Measurements from ENCODE around the gene DPP7.
A peak's percentile ranks its signal among the peaks of the same experiment; 100 is the strongest.

DPP7 gene

DNA sequence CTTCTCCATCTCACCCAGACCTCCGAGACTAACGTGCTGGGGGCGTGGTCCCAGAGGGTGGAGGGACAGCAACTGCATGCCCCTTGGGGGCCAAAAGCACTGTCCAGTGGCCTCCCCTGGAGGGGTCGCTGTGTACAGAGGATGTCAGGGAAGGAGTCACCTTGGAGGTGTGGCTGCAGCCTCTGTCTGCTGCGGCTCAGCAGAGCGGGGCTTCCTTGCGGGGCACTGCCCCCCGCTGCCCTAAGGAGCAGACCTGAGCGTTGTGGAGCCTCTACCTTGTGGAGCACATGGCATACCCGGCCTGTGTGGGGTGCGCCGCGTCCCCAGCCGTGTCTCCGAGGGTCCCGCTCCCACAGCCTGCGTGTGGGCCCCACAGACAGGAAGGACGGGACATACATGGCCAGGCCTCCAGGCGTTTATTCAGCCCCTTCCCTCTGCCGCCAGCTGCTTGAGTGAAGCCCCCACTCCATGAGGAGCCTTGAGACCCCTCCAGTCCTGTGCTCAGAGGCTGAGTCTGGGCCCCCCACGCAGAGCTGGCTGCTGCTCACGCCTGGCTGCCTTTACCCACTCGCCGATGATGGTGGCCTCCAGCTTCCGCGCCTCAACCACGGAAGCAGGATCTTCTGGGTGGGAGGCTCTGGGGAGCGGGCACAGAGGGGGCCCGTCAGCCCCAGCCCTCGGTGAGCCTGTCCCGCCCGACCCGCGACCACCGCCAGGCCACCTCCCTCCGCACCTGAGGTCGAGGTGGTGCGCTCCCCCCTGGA, 4.2 kb downstream of the DPP7 start:
- DNase-seq = no peak

DNA sequence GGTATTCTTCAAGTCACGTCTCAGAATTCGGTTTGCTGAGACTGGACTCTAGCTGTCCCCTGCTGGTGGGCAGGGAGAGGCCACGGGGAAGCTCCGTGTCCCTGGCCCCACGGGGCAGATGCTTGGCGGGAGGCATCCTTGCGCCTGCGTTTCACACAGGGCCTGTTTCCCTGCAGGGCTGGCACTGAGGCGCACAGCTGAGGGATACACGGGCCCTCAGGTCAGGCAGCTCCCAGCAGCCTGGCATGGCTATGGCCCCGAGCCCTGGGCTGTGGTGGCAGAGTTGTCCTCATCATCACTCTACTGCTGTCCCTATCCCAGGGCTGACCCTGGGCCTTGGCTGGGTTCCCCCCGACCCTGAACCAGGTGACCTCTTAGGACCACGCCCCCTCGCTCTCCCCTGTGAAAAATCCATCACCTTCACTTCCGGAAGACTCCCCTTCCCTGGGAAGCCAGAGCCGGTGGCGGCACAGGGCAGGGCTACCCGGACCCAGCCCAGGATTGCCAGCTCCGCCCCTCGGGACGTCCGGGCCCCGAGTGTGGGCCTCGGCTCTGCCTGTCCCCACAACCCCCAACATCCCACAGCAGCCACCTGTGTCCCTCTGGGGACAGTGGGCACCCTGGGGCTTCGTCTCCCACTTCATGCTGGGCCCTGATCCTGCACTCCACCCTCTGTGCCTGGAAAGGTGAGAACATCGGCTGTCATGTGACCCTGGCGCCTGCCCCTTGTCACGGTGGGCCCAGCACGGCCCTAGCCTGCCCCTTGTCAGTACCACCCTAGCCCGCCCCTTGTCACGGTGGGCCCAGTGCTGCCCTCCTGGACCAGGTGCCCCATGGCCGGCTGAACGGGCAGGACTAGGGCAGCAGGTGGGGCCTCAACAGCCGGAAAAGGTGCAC, 5.0 kb downstream of the DPP7 start:
- no peak for DNase-seq

DNA sequence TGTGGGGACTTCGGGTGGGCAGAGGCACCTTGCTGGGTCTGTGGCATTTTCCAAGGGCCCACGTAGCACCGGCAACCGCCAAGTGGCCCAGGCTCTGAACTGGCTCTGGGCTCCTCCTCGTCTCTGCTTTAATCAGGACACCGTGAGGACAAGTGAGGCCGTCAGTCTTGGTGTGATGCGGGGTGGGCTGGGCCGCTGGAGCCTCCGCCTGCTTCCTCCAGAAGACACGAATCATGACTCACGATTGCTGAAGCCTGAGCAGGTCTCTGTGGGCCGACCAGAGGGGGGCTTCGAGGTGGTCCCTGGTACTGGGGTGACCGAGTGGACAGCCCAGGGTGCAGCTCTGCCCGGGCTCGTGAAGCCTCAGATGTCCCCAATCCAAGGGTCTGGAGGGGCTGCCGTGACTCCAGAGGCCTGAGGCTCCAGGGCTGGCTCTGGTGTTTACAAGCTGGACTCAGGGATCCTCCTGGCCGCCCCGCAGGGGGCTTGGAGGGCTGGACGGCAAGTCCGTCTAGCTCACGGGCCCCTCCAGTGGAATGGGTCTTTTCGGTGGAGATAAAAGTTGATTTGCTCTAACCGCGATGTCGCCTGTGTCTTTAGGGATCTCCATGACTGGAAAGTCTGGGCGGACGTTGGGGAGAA, 5.8 kb downstream of the DPP7 start:
- no peak for DNase-seq

DNA sequence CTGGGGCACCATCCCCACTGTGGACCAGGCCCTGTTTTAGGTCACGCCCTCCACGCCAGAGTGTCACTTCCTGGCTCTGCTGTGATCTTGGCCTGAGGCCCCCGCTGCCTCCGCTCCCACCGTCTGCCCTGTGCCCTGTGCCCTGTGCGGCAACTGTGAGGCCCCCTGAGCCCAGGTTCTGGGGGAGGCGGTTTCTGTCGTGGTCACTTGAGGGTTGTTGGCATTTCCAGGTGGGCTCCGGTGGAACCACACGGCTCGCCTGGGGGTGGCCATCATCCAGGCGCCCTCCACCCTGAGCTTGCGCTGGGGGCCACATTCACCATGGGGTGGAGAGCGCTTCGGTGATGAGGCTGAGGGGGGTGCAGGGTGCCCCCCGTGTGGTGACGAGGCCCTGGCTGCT, 6.6 kb downstream of the DPP7 start:
- DNase-seq = no peak

DNA sequence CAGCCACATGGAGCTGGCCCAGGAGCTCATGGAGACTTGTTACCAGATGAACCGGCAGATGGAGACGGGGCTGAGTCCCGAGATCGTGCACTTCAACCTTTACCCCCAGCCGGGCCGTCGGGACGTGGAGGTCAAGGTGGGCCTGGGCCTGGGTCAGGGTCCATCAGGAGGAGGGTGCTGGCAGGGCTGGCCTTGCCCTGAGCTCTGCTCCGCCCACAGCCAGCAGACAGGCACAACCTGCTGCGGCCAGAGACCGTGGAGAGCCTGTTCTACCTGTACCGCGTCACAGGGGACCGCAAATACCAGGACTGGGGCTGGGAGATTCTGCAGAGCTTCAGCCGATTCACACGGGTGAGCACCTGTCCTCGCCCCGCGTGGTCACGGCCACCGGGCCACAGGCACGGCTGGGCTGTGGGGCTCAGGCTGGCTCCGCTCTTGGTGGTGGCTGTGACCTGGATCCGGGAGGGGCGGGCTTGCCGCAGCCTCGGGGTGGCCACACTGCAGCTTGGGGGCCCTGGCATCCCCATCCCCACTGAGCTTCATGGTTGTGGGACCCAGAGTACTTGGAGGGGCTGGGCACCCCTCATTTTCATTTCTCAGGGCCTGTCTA, 7.1 kb downstream of the DPP7 start:
- no peak for DNase-seq

DNA sequence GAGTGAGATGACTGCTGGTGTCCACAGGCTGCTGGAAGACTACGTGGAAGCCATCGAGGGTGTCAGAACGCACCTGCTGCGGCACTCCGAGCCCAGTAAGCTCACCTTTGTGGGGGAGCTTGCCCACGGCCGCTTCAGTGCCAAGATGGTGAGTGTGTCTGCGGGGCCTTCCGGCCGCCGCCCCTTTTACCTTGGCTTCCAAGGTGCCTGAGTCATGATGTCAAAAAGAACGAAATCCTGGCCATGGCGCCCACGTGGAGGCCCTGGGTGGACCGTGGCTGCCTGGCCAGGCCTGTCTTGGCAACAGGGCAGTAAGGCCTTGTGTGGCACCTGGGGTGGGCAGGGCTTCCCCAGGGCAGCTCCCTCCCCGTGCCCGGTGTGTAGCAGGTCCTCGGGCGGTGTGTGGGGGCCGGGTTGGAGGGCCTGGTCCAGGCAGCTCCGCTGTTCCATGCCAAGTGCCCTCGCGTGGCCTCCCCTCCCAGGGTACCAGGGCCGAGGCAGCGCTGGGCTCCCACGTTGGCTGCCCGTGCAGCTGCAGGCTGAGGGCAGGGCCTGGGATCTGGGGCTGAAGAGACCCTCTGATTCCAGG, 7.8 kb downstream of the DPP7 start:
- DNase-seq = no peak

DNA sequence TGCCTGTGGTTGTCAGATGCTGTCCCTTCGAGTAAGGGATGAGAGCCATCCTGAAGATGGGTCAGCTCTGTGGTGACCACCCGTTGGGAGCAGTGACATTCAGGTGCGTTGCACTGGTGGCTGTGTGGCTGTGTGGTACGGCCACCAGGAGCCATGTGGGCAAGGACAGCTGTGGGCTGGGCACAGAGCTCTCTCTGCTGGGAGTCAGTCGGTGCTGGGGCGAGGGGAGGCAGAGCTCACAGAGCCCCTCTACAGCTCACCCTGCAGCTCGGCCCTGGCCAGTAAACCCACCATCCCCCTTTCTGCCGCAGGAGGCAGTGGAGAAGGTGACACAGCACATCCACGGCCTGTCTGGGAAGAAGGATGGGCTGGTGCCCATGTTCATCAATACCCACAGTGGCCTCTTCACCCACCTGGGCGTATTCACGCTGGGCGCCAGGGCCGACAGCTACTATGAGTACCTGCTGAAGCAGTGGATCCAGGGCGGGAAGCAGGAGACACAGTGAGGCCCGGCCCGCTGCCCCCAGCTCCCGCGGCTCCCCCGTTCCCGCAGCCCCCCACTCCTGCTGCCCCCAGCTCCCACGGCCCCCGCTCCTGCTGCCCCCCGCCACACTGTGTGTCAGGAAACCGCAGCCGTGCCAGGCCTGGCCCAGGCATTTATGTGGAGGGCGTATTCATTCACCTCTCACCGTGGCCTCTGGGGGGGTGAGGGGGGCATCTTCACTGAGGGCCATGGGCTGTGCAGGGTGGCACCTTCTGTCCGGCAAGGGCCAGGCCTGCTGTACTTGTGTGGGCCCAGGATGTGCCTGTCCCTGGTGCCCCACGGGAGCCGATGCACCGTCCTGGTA, 8.5 kb downstream of the DPP7 start:
- DNase-seq = no peak

DNA sequence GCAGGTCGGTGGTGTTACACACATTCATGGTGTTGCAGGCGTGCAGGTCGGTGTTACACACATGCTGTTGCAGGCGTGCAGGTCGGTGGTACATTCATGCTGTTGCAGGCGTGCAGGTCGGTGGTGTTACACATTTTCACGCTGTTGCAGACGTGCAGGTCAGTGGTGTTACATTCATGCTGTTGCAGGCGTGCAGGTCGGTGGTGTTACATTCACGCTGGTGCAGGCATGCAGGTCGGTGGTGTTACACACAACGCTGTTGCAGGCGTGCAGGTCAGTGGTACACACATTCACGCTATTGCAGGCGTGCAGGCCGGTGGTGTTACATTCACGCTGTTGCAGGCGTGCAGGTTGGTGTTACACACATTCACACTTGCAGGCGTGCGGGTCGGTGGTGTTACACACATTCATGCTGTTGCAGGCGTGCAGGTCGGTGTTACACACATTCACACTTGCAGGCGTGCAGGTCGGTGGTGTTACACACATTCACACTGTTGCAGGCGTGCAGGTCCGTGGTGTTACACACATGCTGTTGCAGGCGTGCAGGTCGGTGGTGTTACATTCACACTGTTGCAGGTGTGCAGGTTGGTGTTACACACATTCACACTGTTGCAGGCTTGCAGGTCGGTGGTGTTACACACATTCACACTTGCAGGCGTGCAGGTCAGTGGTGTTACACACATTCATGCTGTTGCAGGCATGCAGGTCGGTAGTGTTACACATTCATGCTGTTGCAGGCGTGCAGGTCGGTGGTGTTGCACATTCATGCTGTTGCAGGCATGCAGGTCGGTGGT, 11.1 kb downstream of the DPP7 start:
- no peak for DNase-seq

DNA sequence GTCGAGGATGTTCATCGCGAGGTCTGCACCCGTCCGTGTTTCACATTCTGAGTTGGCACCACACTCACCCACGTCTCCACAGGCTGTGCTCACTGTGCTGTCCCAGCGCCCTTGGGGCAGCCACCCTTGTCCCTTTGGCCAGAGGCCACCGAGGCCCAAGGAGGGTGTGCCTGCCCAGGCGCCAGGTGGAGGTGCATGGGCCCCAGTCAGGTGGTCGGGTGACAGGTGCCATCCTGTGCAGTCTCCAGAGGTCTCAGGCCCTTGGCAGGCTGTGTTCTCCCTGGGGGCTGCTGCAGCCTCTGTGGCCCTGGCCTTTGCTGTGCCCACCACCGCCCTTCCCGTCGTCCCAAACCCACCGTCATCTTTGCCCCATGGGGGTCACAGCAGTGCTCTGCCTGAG, 15.3 kb downstream of the DPP7 start:
- no peak for DNase-seq

DNA sequence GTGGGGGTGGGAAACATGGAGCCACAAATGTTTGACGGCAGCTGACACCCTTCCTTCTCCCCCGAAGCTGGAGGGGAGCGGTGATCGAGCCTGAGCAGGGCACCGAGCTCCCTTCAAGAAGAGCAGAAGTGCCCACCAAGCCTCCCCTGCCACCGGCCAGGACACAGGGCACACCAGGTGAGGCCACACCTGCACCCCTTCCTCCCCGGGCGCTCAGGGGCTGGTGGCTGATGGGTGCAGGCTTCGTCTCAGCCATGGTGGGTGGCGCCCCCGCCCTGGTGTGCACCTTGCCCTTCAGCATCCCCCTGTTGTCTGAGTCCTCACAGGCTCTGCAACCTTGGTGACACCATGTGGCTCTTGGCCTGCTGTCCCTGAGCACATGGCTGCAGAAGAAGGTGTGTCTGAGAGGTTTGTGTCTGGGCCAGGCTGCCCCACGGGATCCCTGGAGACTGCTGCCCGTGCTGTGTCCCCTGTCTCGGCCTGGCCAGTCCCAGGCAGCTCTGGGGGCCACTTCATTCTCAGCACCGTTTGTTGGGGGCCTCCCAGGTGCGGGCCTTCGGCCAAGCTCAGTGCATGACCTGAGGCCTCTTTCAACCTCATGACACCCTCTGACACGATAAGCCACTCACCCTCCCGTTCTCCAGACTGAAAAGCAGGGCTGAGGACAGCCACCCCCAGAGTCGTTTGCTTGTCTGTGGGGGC, 16.6 kb downstream of the DPP7 start:
- DNase-seq = no peak

DNA sequence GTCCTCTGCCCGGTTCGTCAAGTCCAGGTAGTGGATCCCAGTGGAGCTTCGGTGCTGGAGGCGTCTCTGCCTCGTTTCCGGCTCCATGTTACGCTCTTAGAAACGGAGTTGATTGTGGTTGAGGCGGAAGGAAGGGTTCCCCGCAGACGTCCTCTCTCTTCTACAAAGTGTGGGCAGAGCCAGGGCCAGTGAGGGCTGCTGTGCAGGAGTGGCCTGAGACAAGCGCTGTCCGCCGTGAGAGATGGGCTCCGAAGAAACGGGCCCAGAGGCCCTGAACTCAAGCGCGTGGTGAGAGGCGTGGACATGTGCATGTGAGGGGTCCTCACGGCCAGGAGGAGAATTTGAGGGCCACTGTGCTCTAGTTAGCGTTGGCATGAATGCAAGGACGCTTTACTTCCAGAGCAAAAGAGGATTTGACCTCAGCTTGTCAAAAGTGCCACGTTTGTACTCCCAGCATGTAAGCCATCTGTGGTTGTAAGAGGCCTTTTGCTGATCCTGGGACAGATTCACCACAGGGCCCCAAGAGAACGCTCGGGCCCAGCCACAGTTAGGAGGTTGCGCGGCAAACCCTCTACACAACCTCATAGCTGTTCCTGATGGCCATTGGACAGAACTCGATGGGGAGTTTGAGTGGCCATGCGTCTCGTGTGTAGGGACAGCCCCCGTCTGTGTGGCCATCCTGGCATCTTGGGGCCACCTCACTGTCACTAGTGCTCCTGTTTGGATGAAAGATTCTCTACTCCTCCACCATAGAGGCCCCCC, 17.6 kb downstream of the DPP7 start:
- no peak for DNase-seq

DNA sequence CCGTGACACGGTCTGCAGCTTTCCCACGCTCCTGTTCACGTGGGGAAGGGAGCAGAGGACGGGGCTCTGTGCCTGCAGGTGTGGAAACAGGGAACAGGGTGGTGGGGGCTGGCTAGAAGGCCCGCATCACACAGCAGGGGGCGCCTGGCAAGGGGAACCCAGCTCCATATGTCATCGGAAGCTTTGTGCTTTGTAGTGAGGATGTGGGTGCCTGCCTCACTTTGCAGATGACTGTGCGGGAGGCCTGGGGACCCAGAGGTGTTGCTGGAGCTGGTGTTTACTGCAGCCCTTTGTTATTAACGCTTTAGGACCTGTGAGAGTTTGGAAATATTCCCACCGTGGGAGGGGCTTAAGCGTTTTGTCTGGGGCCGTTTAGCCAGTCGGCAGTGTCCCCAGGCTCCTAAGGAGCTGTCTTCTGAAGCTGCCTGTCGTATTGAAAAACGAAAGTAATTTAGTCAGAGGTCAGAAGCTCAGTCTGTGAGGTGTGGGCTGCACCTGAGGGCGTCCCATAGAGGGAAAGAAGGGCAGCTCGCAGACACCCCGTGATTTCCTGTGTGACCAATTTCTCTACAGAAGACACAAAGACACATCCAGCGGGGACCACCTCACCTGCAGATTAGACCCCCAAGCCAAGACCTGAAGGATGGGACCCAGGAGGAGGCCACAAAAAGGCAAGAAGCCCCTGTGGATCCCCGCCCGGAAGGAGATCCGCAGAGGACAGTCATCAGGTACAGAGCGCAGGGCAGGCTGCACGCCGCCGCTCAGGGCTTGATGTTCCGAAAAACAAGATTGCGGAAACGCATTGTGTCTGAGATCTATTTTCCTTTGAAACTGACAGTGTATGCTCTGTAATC, 18.6 kb downstream of the DPP7 start:
- DNase-seq = no peak

DNA sequence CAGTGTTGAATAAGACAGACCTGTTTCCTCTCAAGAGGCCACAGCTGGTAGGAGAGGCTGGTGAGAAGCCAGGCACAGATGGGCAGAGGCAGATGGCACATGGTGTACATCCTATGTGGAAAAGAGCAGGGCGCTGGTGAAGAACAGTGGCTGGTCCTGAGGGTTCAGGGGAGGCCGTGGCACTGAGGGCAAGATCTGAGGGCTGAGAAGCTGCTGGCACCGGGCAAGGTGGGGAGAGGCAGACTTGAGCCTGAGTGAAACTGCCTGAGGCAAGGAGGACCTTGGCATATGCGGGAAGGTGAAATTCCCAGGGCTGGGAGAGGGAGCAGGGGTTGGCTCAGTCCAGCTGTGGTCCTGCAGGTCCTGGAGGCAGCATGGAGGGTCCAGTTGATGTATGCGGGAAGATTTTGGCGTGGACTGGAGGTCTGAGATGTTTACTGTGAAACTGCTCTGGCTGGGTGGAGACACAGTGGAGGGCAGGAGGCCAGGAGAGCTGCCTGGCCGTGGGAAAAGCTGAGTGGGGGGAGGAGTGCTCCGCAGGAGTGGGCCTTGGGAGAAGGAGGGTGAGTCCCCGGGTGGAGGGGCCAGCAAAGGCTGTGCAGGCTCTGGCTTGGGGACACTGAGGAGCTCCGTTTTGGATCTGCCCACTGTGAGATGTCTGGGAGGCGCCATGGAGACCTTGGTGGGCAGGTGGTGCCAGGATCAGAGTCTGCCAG, 25.1 kb downstream of the DPP7 start:
- no peak for DNase-seq

DNA sequence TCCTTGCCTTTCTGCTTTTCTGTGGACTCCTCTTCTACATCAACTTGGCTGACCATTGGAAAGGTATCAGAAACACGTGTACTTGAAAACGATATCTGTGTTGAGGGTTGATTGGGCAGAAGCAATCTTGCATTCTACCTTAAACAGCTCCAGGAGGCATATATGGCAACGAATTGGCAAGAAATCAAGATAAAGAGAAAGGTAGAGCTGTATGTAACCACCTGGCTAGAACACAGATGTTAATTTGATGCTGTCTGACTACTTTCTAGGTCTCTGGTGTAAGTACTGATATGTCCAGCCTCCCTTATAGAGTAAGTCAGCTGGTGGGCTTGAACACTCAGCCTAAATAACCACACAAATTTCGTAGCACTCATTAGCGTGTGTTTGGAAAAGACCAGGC, 26.4 kb downstream of the DPP7 start:
- DNase-seq = no peak

DNA sequence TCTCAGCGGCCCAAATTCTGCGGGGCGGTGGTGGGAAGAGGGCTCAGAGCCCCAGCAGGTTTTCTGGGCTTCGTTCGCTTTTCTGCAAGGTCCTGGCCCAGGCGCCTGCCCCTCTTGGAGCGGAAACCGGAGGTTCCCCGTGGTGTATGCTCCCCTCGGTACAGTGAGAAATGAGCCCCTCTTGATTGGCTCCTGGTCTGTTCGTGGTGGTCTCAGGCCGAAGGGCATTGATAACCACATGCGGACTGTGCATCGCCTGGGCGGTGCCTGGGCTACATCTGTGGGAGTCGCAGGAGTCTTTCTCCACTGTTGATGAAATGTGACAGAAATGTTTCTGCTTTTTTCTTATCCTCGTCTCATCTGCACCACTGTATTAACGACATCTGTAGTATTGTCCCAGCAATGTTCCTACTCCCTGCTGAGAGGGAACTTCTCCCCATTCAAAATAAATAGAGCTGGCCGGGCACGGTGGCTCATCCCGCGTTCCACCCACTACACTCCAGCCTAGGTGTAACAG, 27.1 kb downstream of the DPP7 start:
- DNase-seq = no peak

DNA sequence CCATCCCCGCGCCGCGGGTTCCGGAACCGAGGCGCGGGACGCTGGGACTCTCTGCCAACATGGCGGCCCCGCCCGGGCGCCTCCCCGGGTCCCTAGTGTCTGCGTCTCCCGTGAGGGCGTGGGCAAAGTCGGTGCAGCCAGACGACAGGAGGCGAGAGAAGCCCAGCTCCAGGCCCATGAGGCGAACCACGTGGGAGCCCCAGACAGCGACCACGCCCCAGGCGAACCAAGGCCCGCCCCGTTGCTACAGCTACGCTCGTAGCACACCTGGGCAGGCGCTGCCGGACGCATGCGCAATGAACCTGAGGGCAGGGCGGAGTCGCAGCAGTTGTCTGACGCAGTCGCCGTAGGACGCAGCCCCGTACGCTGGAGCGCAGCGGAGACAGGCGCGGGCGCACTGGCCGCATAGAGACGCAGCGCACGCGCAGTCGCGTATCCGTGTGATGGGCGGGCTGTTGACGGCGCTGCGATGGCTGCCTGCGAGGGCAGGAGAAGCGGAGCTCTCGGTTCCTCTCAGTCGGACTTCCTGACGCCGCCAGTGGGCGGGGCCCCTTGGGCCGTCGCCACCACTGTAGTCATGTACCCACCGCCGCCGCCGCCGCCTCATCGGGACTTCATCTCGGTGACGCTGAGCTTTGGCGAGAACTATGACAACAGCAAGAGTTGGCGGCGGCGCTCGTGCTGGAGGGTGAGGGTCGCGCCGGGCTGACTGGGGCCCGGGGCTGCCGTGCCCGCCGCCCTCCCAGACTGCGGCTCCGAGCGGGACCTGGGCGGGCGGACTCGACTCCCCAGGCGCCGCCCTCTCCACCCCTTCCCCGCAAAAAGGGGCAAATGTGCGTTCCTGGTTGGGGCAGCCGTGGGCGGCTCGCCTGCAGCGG, 27.8 kb downstream of the DPP7 start, which contains the start of gene MAN1B1:
Gene MAN1B1 (plus strand): TSS at position 455 of the 878 bp plus-strand sequence. CDS start 15 bp downstream, at position 470.
- peak; percentile 98 for DNase-seq
